GM23248 (cell line): Measurements from ENCODE around the gene SLC18A3. TPM values are rescaled to one million over a fixed set of nuclear protein-coding genes. Genes with fewer than 3 reads are reported as not detected.
A peak's percentile ranks its signal among the peaks of the same experiment; 100 is the strongest.

ENCODE experiments used
- DNase-seq: peaks from one replicate; pipeline ENCODE4 v3.0.0-alpha.2; 2015
- H2AFZ ChIP-seq: fragments of 200-600 bp; sonication (generic); 2 replicates; pipeline ENCODE4 v1.6.1; 2016; ENCODE audit warnings: antibody characterized with exemption
- H3F3A ChIP-seq: fragments of 200-600 bp; sonication (generic); 2 replicates; pipeline ENCODE4 v1.6.1; 2016; ENCODE audit warnings: mild to moderate bottlenecking, antibody characterized with exemption, mixed run types; ENCODE audit not compliant: insufficient read depth
- H3K27ac ChIP-seq: fragments of 200-600 bp; sonication (generic); 2 replicates; pipeline ENCODE4 v1.5.1; 2016; ENCODE audit warnings: mild to moderate bottlenecking
- H3K27me3 ChIP-seq: fragments of 200-600 bp; sonication (generic); replicated peaks from 2 replicates; pipeline ENCODE4 v1.6.1; 2016; ENCODE audit warnings: mild to moderate bottlenecking; ENCODE audit not compliant: insufficient read depth
- H3K36me3 ChIP-seq: fragments of 200-600 bp; sonication (generic); 2 replicates; pipeline ENCODE4 v1.6.1; 2016; ENCODE audit warnings: low read depth, mild to moderate bottlenecking
- H3K4me1 ChIP-seq: fragments of 200-600 bp; sonication (generic); 2 replicates; pipeline ENCODE4 v1.6.1; 2016; ENCODE audit warnings: mild to moderate bottlenecking; ENCODE audit not compliant: insufficient read depth
- H3K4me2 ChIP-seq: fragments of 200-600 bp; sonication (generic); one replicate; pipeline ENCODE4 v1.6.1; 2016; ENCODE audit warnings: mild to moderate bottlenecking; ENCODE audit not compliant: unreplicated experiment
- H3K4me3 ChIP-seq: fragments of 200-600 bp; sonication (generic); 2 replicates; pipeline ENCODE4 v1.5.1; 2016; ENCODE audit warnings: mild to moderate bottlenecking
- H3K79me2 ChIP-seq: fragments of 200-600 bp; sonication (generic); 2 replicates; pipeline ENCODE4 v1.6.1; 2016; ENCODE audit warnings: mild to moderate bottlenecking; ENCODE audit not compliant: insufficient read depth
- H3K9ac ChIP-seq: fragments of 200-600 bp; sonication (generic); 2 replicates; pipeline ENCODE4 v1.6.1; 2016; ENCODE audit warnings: mild to moderate bottlenecking
- H3K9me2 ChIP-seq: fragments of 200-600 bp; sonication (generic); 2 replicates; pipeline ENCODE4 v1.6.1; 2016; ENCODE audit warnings: mixed run types, mild to moderate bottlenecking, moderate library complexity; ENCODE audit not compliant: insufficient read depth
- H3K9me3 ChIP-seq: fragments of 200-600 bp; sonication (generic); one replicate; pipeline ENCODE4 v1.6.1; 2017; ENCODE audit warnings: low read depth
- H4K20me1 ChIP-seq: fragments of 200-600 bp; sonication (generic); 2 replicates; pipeline ENCODE4 v1.6.0; 2016; ENCODE audit not compliant: insufficient read depth
- EZH2 ChIP-seq: fragments of 200-600 bp; sonication (generic); IDR thresholded peaks from 2 replicates; pipeline ENCODE4 v1.6.1; 2018; ENCODE audit warnings: antibody characterized with exemption, mild to moderate bottlenecking; ENCODE audit not compliant: insufficient read depth, poor library complexity, severe bottlenecking
- EZH2phosphoT487 ChIP-seq: fragments of 200-600 bp; sonication (generic); IDR thresholded peaks from 2 replicates; pipeline ENCODE4 v1.6.1; 2018; ENCODE audit warnings: antibody characterized with exemption, moderate library complexity, mild to moderate bottlenecking, low read depth; ENCODE audit not compliant: insufficient read depth
- WGBS, 2 experiments: methylation state at CpG; one replicate each; pipeline ENCODE4 v1.1.6; 2015 to 2017; ENCODE audit warnings: low lambda C conversion rate in 2 of 2, low coverage in 1 of 2; ENCODE audit errors: missing lambda C conversion rate in 2 of 2; 5-methylcytosine and 5-hydroxymethylcytosine counted together
- in situ Hi-C: fragments of 300-500 bp; cut with MboI; formaldehyde crosslinking; loops from 2 replicates; pipeline ENCODE4 v1.15.0; 2020
- polyA plus RNA-seq: library from polyadenylated mRNA; unstranded; fragments of >200 nt; fragmentation: Nextera tagmentation; extraction: Ambion mirVana; gene quantifications from 2 replicates; pipeline ENCODE4 v1.2.1, GENCODE V29; 2016
- total RNA-seq: library from RNA; depleted of rRNA; stranded (reverse); fragments of >200 nt; shearing (Covaris generic); gene quantifications from 2 replicates; pipeline ENCODE4 v1.2.3, GENCODE V29; 2014

The SLC18A3 gene
- total and polyA plus RNA-seq, 2 experiments from 2014 or later: not detected

DNA sequence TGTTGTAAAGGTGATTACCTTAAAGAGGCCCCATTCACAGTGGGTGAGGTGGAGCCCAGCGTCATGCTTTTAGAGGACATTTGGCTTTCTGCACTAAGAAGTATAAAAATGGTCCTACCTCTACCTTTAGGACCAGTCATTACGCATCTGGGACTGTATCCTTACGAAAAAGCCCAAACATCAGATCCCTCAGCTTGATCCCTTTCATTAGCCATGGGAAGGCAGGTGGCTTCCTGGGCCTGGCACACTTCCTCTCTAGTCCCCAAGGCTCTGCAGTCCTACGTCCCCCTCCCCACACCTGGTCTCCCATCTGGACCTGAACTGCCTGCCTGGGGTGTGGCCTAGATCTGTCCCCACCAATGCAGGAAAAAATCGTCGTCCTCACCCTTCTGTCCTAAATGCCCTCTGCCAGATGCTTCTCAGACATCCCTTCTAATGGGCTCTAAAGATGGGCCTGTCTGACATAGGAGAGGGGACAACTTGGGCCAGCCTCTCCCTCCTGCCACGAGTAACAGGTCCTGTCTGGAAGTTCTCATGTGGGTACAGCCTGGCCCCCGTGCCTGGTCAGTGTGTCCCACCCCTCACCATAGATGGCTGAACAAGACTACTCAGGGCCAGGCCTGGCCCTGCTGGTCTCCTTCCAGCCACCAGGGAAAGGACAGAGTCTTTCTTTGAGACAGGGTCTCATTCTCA lies 11.8 kb upstream of the SLC18A3 start:
- H3K4me2 ChIP-seq: no peak overlapping the region
- peaks cover 21% of the 10 kb centered on the region for H3K4me1 ChIP-seq
- no peaks in the 10 kb centered on the region for H3K36me3 ChIP-seq
- H3K27ac ChIP-seq: no peak overlapping the region
- WGBS, 2 experiments: 57 to 62% methylated on average over 8 of the region's 8 CpGs
- no peaks in the 10 kb centered on the region for H3K79me2 ChIP-seq
- no peaks in the 10 kb centered on the region for H4K20me1 ChIP-seq
- H3K9ac ChIP-seq: no peak overlapping the region
- H3K9me3 ChIP-seq: no peaks in the 10 kb centered on the region
- H3K9me2 ChIP-seq: no peaks in the 10 kb centered on the region
- no peak for DNase-seq
- in situ Hi-C loops: loop anchor here (25.0 kb wide), 2 partner anchors 314 to 614 kb away; no protein-coding TSS in a partner anchor
- peaks cover 6% of the 10 kb centered on the region for H3K27me3 ChIP-seq
- H3F3A ChIP-seq: peaks cover 3% of the 10 kb centered on the region; the same call in 1 of the 2 replicates
- TF ChIP-seq EZH2phosphoT487: no peak
- TF ChIP-seq EZH2: no peak
- H2AFZ ChIP-seq: no peak overlapping the region
- no peak overlapping the region for H3K4me3 ChIP-seq

GRCh38 chr10:49598986-49599385 lies 11.1 kb upstream of the SLC18A3 start:
- Histone ChIP-seq H3K9ac (no peak overlapping the region), H3K27ac (no peak overlapping the region), H3K79me2 (no peaks in the 10 kb centered on the region), H4K20me1 (no peaks in the 10 kb centered on the region), H3K27me3 (peaks cover 12% of the 10 kb centered on the region), H3K4me3 (no peak overlapping the region), H3K9me3 (no peaks in the 10 kb centered on the region), H3K36me3 (no peaks in the 10 kb centered on the region), H3K9me2 (no peaks in the 10 kb centered on the region), H3K4me2 (no peak overlapping the region), H3F3A (peaks cover 3% of the 10 kb centered on the region; the same call in 1 of the 2 replicates), H2AFZ (no peak overlapping the region), H3K4me1 (peaks cover 21% of the 10 kb centered on the region)
- TF ChIP-seq EZH2 (no peak), EZH2phosphoT487 (no peak)
- WGBS, 2 experiments: 41% methylated on average over 4 of the region's 4 CpGs
- peak; percentile 46 for DNase-seq
- in situ Hi-C loops: loop anchor here (25.0 kb wide), 2 partner anchors 313 to 613 kb away; no protein-coding TSS in a partner anchor

DNA sequence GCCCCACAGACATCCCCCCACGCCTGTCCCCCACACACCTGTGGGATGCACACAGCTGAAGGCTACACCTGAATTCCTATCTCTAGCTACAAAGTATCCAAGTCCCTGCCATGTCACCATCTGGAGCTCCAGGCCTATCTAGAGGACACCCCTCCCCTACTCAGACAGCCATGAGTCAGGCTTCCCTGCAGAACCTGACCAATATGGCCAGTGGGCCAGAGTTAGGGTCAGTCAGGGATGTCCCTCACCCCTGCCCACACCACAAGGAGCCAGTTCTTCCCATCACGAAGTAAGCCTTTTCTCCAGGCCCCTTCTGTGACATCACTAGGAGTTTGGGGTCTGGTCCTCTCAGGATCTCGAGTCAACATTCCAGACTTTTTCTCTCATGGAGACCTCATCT lies 10.6 kb upstream of the SLC18A3 start:
- TF ChIP-seq EZH2: no peak
- no peak for TF ChIP-seq EZH2phosphoT487
- Histone ChIP-seq H3K4me1 (peaks cover 21% of the 10 kb centered on the region), H3K27me3 (peaks cover 18% of the 10 kb centered on the region), H3K9me2 (no peaks in the 10 kb centered on the region), H3K36me3 (no peaks in the 10 kb centered on the region), H4K20me1 (no peaks in the 10 kb centered on the region), H3F3A (peaks cover 3% of the 10 kb centered on the region; the same call in 1 of the 2 replicates), H3K27ac (no peak overlapping the region), H3K9me3 (no peaks in the 10 kb centered on the region), H3K9ac (no peak overlapping the region), H2AFZ (no peak overlapping the region), H3K79me2 (no peaks in the 10 kb centered on the region), H3K4me3 (no peak overlapping the region), H3K4me2 (no peak overlapping the region)
- WGBS, 2 experiments: 46 to 54% methylated on average over 3 of the region's 3 CpGs
- in situ Hi-C loops: loop anchor here (25.0 kb wide), 2 partner anchors 313 to 613 kb away; no protein-coding TSS in a partner anchor
- no peak for DNase-seq

DNA sequence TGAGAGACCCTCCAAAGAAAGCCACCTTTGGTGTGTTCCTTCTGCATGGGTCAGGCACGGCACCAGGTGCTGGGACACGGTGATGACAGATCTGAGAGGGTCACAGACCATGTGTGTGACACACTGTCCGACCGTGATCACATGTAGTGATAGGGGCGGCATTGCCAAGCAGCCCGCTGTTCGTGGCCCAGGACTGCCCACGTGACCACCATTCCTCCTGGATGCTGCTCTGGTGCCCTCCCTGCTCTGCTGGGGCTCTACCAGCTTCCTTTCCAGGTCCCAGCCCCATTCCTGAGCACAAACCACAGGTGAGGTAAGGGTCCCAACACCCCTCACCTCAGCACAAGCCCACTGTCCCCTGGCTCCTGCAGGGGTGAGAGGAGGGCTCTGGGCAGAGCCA lies 10.1 kb upstream of the SLC18A3 start:
- Histone ChIP-seq H3K27ac (no peak overlapping the region), H3K4me3 (no peak overlapping the region), H3K9ac (no peak overlapping the region), H3K9me2 (no peaks in the 10 kb centered on the region), H3K4me2 (no peak overlapping the region), H3K36me3 (no peaks in the 10 kb centered on the region), H3K79me2 (no peaks in the 10 kb centered on the region), H3F3A (no peaks in the 10 kb centered on the region), H3K27me3 (peaks cover 18% of the 10 kb centered on the region), H3K4me1 (peaks cover 17% of the 10 kb centered on the region), H4K20me1 (no peaks in the 10 kb centered on the region), H2AFZ (no peak overlapping the region), H3K9me3 (no peaks in the 10 kb centered on the region)
- in situ Hi-C loops: no loop called here
- 59 to 66% methylated on average over 8 of the region's 8 CpGs for WGBS, 2 experiments
- no peak for DNase-seq
- no peak for TF ChIP-seq EZH2phosphoT487
- TF ChIP-seq EZH2: no peak
